Measurements from ENCODE around the gene TEX19.
"Not testable (repeated sequence)": the region's sequence is repeated elsewhere in the genome, so short reads cannot be mapped to it uniquely, and the experiment has no call there.

The TEX19 gene

DNA sequence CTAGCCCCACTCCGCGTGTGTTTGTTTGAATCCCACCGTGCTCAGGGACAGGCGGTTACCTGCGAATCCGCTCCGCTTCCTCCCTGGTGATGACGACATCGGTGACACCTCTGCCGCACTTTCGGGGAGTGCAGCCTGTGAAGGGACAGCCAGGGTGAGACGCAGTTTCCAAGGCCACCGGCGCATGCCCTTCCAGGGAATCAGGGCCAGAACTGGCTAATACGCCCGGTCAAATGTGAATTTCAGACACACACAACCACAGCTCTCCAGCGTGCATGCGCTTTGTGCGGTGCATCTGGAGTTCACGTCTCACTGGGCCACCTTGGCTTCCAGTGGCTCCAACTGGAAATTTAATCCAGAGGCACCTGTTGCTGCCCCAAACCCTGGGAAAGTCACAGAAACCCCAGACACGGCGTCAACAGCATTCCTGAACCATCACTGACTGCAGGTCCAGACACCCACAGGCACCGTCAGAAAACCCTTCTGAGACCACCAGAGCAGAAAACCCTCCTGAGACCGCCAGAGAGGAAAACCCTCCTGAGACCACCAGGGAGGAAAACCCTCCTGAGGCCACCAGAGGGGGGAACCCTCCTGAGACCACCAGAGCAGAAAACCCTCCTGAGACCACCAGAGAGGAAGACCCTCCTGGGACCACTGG is 52.5 kb downstream of the TEX19 start:
- no peak for DNase-seq (ENCODE audit: low read depth)

DNA sequence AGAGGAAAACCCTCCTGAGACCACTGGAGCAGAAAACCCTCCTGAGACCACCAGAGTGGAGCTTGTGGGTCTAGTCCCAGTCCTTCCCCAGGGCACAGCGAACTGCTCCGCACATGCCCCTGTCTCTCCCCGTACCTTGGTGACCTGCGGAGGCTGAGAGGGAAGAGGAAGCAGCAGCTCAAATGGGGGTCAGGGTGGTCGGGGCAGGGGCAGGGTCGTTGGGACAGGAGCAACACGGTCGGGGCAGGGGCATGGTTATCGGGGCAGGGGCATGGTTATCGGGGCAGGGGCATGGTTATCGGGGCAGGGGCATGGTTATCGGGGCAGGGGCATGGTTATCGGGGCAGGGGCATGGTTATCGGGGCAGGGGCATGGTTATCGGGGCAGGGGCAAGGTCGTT is 53.0 kb downstream of the TEX19 start:
- not testable (repeated sequence) for DNase-seq (ENCODE audit: low read depth)

DNA sequence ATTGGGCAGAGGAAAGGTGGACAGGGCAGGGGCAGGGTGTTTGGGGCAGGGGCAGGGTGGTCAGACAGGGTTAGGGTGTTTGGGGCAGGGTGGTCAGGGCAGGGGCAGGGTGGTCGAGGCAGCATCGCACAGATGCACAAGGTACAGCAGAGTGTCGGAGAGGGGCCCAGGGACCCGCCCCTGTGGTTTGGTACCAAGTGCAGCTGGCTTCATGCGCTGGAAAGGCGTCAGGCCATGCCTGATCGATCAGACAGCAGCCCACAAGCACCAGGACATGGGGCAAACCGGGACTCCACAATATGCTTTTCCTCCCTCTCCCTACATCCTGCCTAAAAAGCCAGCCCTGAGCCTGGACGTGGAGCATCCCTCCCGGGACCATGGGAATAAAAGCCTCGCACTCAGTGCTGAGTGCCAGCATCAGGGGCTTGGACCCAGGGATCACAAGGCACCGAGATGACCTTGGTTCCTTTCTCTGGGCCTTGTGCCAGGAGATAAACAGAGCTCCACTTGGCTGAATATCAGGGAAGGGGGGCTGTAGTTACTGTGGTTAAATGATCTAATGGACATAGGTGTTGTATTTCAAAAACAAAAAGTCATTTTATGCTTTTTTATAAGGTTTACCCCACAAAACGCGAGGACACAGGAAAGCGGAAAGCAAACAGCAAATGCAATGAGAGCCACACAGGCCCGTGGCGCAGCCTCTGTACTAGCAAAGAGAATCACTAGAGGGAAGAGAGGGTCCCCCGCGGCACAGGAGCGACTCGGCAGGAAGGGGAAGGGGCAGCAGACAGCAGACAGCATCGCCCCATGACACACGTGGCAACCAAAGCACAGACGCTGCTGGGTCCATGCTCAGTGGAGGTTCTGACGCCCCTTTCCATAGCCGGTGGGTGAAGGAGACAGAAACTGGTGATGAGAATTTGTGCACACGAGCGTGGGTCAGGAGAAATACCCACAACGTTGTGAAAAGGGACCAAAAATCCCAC is 53.8 kb downstream of the TEX19 start:
- no peak for DNase-seq (ENCODE audit: low read depth)
